Measurements from ENCODE around the gene PTPRE. TPM values are rescaled to one million over a fixed set of nuclear protein-coding genes. Genes with fewer than 3 reads are reported as not detected.

PTPRE gene
- polyA plus RNA-seq, 1 of the 3 experiments (the other 2 are of a cell fraction): 11.8 TPM

- no peak overlapping the region for H3K4me3 ChIP-seq (ENCODE audit: low read depth in 2 of 2, low read length in 1 of 2)
- POLR2A ChIA-PET: no interaction called here
- H3K36me3 ChIP-seq (replicated peaks in 1 of 2; ENCODE audit: control insufficient read depth in 1 of 2, insufficient read depth in 2 of 2, low read length in 1 of 2): peaks cover 0 to 30% of the 10 kb centered on the region in 2 experiments
- no peak overlapping the region for H2AFZ ChIP-seq (ENCODE audit: low read depth)
- H3K27ac ChIP-seq (ENCODE audit: low read depth in 2 of 2, low read length in 1 of 2): no peak overlapping the region
- H4K20me1 ChIP-seq (ENCODE audit: insufficient read depth): no peaks in the 10 kb centered on the region
- CTCF ChIA-PET: interaction anchor here (1.7 to 7.3 kb wide), 3 partner anchors 12 to 365 kb away, joined by 5 to 143 read pairs (median 14); no protein-coding TSS in a partner anchor
- H3K27me3 ChIP-seq (ENCODE audit: insufficient read depth): no peaks in the 10 kb centered on the region
- H3K9ac ChIP-seq: no peak overlapping the region
- H3K4me1 ChIP-seq (ENCODE audit: control insufficient read depth in 1 of 2, insufficient read depth in 2 of 2, low read depth in 1 of 2, low read length in 1 of 2): peaks cover 0 to 5% of the 10 kb centered on the region in 2 experiments; a peak in 1 of 4 replicates
- H3F3A ChIP-seq (replicated peaks; ENCODE audit: insufficient read depth): no peaks in the 10 kb centered on the region
- H3K9me3 ChIP-seq: no peaks in the 10 kb centered on the region
- no peaks in the 10 kb centered on the region for H3K79me2 ChIP-seq (ENCODE audit: insufficient read depth)
- no peak for TF ChIP-seq RCOR1 (IDR thresholded peaks at IDR 0.05; ENCODE audit: low read length)
- DNase-seq: no peak
- WGBS (ENCODE audit: low lambda C conversion rate): 83% methylated on average over 4 of the region's 4 CpGs
- no peak overlapping the region for H3K4me2 ChIP-seq
- no peaks in the 10 kb centered on the region for H3K9me2 ChIP-seq
These were observed 174.3 kb downstream of the PTPRE start for GRCh38 chr10:128081222-128081621.

- 73% methylated on average over 3 of the region's 3 CpGs for WGBS (ENCODE audit: low lambda C conversion rate)
- DNase-seq: no peak
- Histone ChIP-seq H3K79me2 (ENCODE audit: insufficient read depth) (no peaks in the 10 kb centered on the region), H3K9me3 (no peaks in the 10 kb centered on the region), H2AFZ (ENCODE audit: low read depth) (no peak overlapping the region), H3K36me3 (replicated peaks in 1 of 2; ENCODE audit: control insufficient read depth in 1 of 2, insufficient read depth in 2 of 2, low read length in 1 of 2) (peaks cover 0 to 27% of the 10 kb centered on the region in 2 experiments), H3K9ac (no peak overlapping the region), H3K27me3 (ENCODE audit: insufficient read depth) (no peaks in the 10 kb centered on the region), H4K20me1 (ENCODE audit: insufficient read depth) (no peaks in the 10 kb centered on the region), H3K4me2 (no peak overlapping the region), H3K4me1 (ENCODE audit: control insufficient read depth in 1 of 2, insufficient read depth in 2 of 2, low read depth in 1 of 2, low read length in 1 of 2) (peaks cover 0 to 8% of the 10 kb centered on the region in 2 experiments; a peak in 1 of 4 replicates), H3K9me2 (no peaks in the 10 kb centered on the region), H3F3A (replicated peaks; ENCODE audit: insufficient read depth) (no peaks in the 10 kb centered on the region), H3K27ac (ENCODE audit: low read depth in 2 of 2, low read length in 1 of 2) (no peak overlapping the region), H3K4me3 (ENCODE audit: low read depth in 2 of 2, low read length in 1 of 2) (no peak overlapping the region)
- CTCF ChIA-PET: interaction anchor here (1.7 to 7.3 kb wide), 3 partner anchors 12 to 366 kb away, joined by 5 to 143 read pairs (median 14); no protein-coding TSS in a partner anchor
- TF ChIP-seq JUND (IDR thresholded peaks at IDR 0.05): no peak
- POLR2A ChIA-PET: no interaction called here
These were observed 174.8 kb downstream of the PTPRE start for GRCh38 chr10:128081720-128082119.

GRCh38 chr10:128083191-128083895 lies 176.4 kb downstream of the PTPRE start:
- WGBS (ENCODE audit: low lambda C conversion rate): 82% methylated on average over 15 of the region's 15 CpGs
- Histone ChIP-seq H2AFZ (ENCODE audit: low read depth) (no peak overlapping the region), H3K27ac (ENCODE audit: low read depth in 2 of 2, low read length in 1 of 2) (no peak overlapping the region), H3K4me2 (no peak overlapping the region), H3K36me3 (replicated peaks in 1 of 2; ENCODE audit: control insufficient read depth in 1 of 2, insufficient read depth in 2 of 2, low read length in 1 of 2) (peaks cover 0 to 16% of the 10 kb centered on the region in 2 experiments), H3K9me2 (no peaks in the 10 kb centered on the region), H3K27me3 (ENCODE audit: insufficient read depth) (no peaks in the 10 kb centered on the region), H3K79me2 (ENCODE audit: insufficient read depth) (no peaks in the 10 kb centered on the region), H3F3A (replicated peaks; ENCODE audit: insufficient read depth) (no peaks in the 10 kb centered on the region), H3K9ac (no peak overlapping the region), H3K9me3 (no peaks in the 10 kb centered on the region), H4K20me1 (ENCODE audit: insufficient read depth) (no peaks in the 10 kb centered on the region), H3K4me3 (ENCODE audit: low read depth in 2 of 2, low read length in 1 of 2) (no peak overlapping the region), H3K4me1 (ENCODE audit: control insufficient read depth in 1 of 2, insufficient read depth in 2 of 2, low read depth in 1 of 2, low read length in 1 of 2) (peaks cover 0 to 9% of the 10 kb centered on the region in 2 experiments; a peak in 1 of 4 replicates)
- peak; percentile 59 for DNase-seq
- ChIA-PET POLR2A (no interaction called here), CTCF (interaction anchor here (0.7 to 7.3 kb wide), 4 partner anchors 14 to 72 kb away, joined by 3 to 143 read pairs (median 10); no protein-coding TSS in a partner anchor)
- TF ChIP-seq RAD21 (IDR thresholded peaks at IDR 0.05; ENCODE audit: low read length): no peak
- no peak for TF ChIP-seq USF1 (IDR thresholded peaks at IDR 0.05; ENCODE audit: borderline replicate concordance, low read depth)
- no peak for TF ChIP-seq FOSL2 (IDR thresholded peaks at IDR 0.05; ENCODE audit: borderline replicate concordance, low read depth)
- TF ChIP-seq TEAD4 (IDR thresholded peaks at IDR 0.05; ENCODE audit: borderline replicate concordance, insufficient read depth): no peak
- TF ChIP-seq MAX (IDR thresholded peaks at IDR 0.05; ENCODE audit: low read depth): no peak
- no peak for TF ChIP-seq EZH2phosphoT487 (IDR thresholded peaks at IDR 0.05; ENCODE audit: borderline replicate concordance, low read depth)
- no peak for TF ChIP-seq RCOR1 (IDR thresholded peaks at IDR 0.05; ENCODE audit: low read length)
- no peak for TF ChIP-seq IRF3 (IDR thresholded peaks at IDR 0.05; ENCODE audit: low read depth, low read length)
- TF ChIP-seq RXRA (IDR thresholded peaks at IDR 0.05; ENCODE audit: borderline replicate concordance, low read depth): no peak
- TF ChIP-seq PBX3 (IDR thresholded peaks at IDR 0.05): no peak
- no peak for TF ChIP-seq MXI1 (IDR thresholded peaks at IDR 0.05; ENCODE audit: low read depth, low read length)
- no peak for TF ChIP-seq POLR2AphosphoS5 (IDR thresholded peaks at IDR 0.05; ENCODE audit: low read depth, low read length)
- TF ChIP-seq ZBTB33 (IDR thresholded peaks at IDR 0.05; ENCODE audit: borderline replicate concordance, low read depth): no peak
- no peak for TF ChIP-seq NRF1 (IDR thresholded peaks at IDR 0.05; ENCODE audit: low read depth, low read length)
- no peak for TF ChIP-seq YY1 (IDR thresholded peaks at IDR 0.05; ENCODE audit: low read depth)
